Amygdala (tissue), 56 donors: ENCODE results near the gene TGM1.
A peak's percentile ranks its signal among the peaks of the same experiment; 100 is the strongest.

Source experiments
- DNase-seq, 56 donors: peaks; one replicate each; lab custom pipeline; 2025; lab: John Stamatoyannopoulos, UW

Gene TGM1

GRCh38 chr14:24272467-24272866 lies 9.5 kb upstream of the TGM1 start:
- no peak for DNase-seq

- no peak for DNase-seq
Observed at GRCh38 chr14:24271834-24272263, 8.9 kb upstream of the TGM1 start.

- DNase-seq, result peak; percentile 25 to 85 (median 68)
Observed at GRCh38 chr14:24271134-24271833, 8.3 kb upstream of the TGM1 start, which contains the start of gene RABGGTA. TSS of gene RABGGTA (minus strand) at chr14:24271597. CDS start at chr14:24271115, 482 bp downstream.

- peak in 1 of 56 donors; percentile 20 for DNase-seq
Observed at GRCh38 chr14:24270537-24271133, 7.7 kb upstream of the TGM1 start.

DNA sequence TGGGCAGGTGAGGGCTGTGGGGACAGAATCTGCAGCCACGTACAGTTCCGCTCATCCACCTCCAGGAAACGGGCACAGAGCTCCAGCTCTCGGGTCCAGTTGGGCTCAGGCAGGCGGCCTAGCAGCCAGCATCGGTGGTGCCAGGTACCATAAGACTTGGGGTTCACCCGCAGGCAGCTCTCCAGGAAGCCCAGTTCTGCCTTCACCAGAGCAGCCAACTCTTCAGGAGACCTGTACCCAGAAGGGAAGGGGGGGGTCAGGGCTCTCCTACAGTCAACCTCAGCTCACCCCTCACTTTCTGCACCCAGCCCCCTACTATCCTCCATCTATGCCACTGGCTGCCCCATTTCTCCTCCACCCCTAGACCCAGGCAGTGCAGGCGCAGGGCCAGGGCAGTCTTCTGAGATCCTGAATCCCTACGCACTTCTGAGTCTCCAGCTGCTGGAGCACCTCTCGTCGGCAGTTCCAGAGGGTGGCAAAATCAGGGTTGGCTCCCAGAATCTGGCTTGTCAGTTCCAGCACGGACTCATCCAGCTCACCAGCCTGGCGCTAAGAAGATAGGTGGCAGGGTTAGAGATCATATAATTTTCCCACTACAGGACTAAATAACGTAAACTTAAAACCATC lies 7.0 kb upstream of the TGM1 start:
- DNase-seq, result no peak

GRCh38 chr14:24269368-24269767 lies 6.4 kb upstream of the TGM1 start:
- no peak for DNase-seq

DNA sequence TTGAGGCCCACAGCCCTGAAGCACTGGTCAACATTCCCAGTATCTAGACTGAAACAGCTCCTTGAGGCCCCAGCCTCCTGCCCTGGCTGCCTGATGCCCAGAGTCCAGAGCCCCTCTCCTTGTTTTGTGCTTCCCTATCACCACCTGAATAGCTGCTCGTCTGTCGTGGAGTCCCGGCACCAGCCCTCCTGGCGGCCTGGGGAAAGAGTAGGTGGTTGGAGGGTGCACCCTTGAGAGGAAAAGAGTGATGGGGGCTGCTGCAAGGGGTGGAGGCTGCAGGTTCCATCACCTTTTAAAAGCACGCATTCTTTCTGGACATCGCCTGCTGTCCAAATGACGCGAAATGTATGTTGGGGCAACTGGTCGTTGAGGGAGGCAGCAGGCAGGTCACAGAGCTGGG lies 5.2 kb upstream of the TGM1 start:
- DNase-seq, result no peak

DNA sequence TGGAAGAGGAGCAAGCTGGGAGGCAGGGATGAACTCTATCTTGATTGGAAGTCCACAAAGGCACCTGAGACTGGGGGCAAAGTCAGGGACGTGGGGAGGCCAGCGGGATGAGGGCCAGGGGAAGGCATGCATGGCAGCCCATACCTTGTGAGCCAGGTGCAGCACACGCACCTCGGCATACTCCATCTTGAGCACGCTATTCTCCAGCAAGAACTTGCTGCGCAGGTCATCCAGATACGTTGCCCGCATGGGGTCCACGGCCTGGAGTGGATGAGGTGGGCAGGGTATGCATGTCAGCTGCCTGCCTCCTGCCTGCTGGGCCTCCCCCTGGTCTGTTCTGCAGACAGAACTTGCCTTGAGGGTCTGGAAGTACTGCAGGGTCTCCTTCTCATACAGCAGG lies 4.5 kb upstream of the TGM1 start:
- no peak for DNase-seq

- no peak for DNase-seq
Observed at GRCh38 chr14:24266344-24267244, 3.6 kb upstream of the TGM1 start.

DNA sequence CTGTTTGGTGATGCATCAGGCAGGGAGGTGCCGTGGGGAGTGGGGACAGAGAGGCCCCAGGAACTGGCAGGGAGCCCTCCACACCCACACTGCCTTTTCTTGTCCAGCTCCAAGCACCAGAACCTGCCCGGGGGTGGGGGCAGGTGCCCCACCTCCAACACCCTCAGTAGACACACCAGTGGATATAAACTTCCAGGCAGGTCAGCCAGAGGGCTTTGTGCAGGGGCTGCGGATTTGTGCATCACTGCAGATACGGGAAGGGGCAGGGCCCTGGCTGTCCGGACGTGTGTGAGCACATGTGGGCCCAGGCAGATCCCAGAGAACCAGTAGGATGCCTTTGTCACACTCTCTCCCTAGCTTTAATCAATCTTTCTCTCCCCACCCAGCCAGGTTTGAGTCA lies 1.3 kb upstream of the TGM1 start:
- no peak for DNase-seq

DNA sequence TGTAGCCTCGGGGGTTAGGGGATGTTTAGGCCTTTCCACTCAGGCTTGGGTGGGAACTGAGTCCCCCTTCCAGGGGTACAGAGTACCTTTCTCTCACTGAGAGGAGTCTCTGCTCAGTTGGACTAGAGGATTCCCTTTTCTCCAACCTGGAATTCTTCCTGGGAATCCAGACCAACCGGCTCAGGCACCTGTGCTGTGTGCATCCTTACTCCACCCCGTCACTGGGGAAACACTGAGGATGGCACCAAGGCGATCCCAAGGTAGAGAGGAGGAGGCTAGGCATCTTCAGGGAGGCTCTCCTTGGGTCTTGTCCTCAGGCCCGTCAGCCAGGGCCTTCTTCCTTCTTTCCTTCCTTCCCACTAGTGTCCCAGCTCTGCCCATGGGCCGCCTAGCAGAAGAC lies 871 bp upstream of the TGM1 start:
- DNase-seq, result no peak

GRCh38 chr14:24261969-24262327 lies 1.0 kb downstream of the TGM1 start:
- no peak for DNase-seq

GRCh38 chr14:24261256-24261968 lies 1.6 kb downstream of the TGM1 start:
- DNase-seq, result no peak

DNA sequence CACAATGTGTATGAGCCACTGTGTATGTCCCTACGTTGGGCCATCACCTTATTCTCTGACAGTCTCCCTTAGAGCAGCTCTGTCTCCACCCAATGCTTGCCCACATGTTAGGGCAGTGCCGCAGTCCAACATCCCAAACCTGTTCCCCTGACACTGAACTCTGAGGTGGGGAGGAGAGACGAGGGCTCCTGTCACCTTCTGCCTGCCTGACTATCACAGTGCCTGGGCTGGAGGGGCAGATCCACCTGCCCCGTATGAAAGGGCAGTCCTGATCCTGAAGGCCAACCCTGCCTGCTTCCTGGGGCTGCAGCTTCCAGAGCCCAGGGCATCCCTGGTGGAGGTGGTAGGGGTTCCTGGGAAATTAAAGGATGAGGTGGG lies 2.2 kb downstream of the TGM1 start:
- DNase-seq, result no peak

DNA sequence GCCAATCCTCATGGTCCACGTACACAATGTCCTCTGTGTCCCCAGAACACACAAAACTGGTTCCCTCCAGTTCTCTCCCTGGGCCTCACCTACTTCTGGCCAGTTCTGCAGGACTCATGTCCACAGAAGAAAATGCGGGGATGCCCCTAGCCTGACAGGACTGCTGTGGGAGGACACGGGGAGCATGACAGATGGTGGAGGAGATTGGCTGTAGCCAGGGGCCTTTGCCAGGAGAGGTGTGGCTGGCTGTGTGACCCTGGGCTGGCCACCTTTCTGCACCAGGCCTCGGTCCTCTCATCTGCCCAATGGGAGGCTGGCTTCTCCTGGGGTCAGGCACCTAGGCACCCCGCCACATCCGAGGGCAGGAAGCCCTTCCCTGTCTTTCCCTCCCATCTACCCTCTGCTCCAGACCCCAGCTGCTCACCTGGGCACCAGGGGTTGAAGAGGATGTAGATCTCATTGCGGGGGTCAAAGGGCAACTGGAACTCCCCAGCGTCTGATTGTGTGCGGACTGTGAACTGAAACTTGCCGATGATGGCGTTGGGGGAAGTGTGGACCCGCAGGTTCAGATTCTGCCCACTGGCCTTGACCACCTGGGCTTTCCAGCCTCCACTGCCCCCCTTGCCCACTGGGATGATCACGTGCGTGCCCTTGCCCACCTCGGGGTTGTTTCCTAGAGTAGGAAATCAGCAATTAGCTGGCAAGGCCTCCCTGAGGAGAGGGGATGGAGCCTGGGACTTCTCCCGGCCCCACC lies 2.8 kb downstream of the TGM1 start:
- DNase-seq, result no peak

GRCh38 chr14:24259282-24260025 lies 3.5 kb downstream of the TGM1 start:
- no peak for DNase-seq

DNA sequence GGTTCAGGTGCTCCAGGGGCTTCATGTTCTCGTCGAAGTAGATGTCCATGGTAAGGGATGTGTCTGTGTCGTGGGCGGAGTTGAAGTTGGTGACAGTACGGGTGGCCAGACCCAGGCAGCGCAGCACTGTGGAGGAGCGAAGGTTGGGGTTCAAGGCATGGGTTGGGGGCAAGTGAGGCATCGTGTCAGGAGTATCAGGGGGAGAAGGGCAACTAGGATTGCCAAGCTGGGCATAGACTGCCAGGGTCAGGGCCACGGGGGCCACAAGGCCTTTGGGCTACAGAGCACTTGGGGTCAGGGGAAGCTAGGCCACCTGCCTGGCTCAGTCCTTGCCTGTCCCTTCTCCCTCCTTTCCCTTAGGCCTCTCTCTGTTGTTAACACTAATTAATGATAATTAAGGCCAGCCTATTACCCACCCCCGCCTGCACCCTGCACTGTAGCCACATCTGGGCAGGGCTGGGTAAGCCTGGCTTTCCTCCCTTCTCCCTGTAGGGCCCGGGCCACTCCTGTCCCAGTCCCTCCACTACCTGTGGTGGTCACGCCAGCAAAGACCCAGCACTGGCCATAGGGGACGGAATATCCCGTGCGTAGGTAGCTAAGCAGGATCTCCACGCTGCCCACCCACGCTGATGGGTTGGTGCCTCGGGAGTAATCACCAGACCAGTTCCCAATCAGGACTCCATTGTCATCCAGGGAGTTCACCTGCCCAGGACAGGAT lies 4.3 kb downstream of the TGM1 start:
- DNase-seq, result no peak

GRCh38 chr14:24258119-24258518 lies 4.9 kb downstream of the TGM1 start:
- no peak for DNase-seq
